Measurements from ENCODE around the gene CXCL8. TPM values are rescaled to one million over a fixed set of nuclear protein-coding genes. Genes with fewer than 3 reads are reported as not detected.

The CXCL8 gene
- total and polyA plus RNA-seq, 2 donors (not counting 3 experiments of a cell fraction or from before 2014, with no cell fraction given): 6.4 to 12.6 TPM

GRCh38 chr4:73777612-73778011 is 37.2 kb downstream of the CXCL8 start:
- ChIA-PET CTCF (interaction anchor here (0.8 to 1.1 kb wide), 2 partner anchors 22 to 84 kb away, joined by 3 read pairs; no protein-coding TSS in a partner anchor), POLR2A (no interaction called here)
- Histone ChIP-seq H3K4me3 (replicated peaks in 1 of 3; ENCODE audit: insufficient read depth in 1 of 3, low read depth in 1 of 3, low read length in 3 of 3) (no peak overlapping the region), H3K36me3 (ENCODE audit: control insufficient read depth in 2 of 2, extremely low read depth in 1 of 2, insufficient read depth in 2 of 2, low read length in 2 of 2) (no peaks in the 10 kb centered on the region), H3K9ac (replicated peaks; ENCODE audit: extremely low read depth, insufficient read depth, low read length) (no peak overlapping the region), H3K9me1 (replicated peaks; ENCODE audit: control insufficient read depth, extremely low read depth, insufficient read depth, low read length) (no peaks in the 10 kb centered on the region), H3K4me1 (ENCODE audit: control insufficient read depth, extremely low read depth, insufficient read depth, low read length) (peaks cover 33% of the 10 kb centered on the region), H2AFZ (ENCODE audit: low read depth, low read length) (no peak overlapping the region), H3K27ac (ENCODE audit: insufficient read depth, low read depth, low read length) (peak overlapping the region; percentile 2), H4K20me1 (replicated peaks; ENCODE audit: control insufficient read depth, extremely low read depth, insufficient read depth, low read length) (no peaks in the 10 kb centered on the region), H3K9me3 (replicated peaks; ENCODE audit: control insufficient read depth, insufficient read depth, low read length) (no peaks in the 10 kb centered on the region), H3K27me3 (ENCODE audit: control insufficient read depth in 2 of 2, insufficient read depth in 2 of 2, low read length in 2 of 2) (no peaks in the 10 kb centered on the region), H3K4me2 (ENCODE audit: insufficient read depth, low read length) (no peak overlapping the region), H3K79me2 (ENCODE audit: control insufficient read depth, insufficient read depth, low read length) (no peaks in the 10 kb centered on the region)
- TF ChIP-seq MYC (IDR thresholded peaks at IDR 0.05; ENCODE audit: low read depth, low read length): no peak
- TF ChIP-seq FOS (IDR thresholded peaks at IDR 0.05; ENCODE audit: borderline replicate concordance, insufficient read depth, low read length): no peak
- TF ChIP-seq EZH2 (IDR thresholded peaks at IDR 0.05; ENCODE audit: borderline replicate concordance, low read depth, low read length, severe bottlenecking): no peak
- TF ChIP-seq GATA2 (IDR thresholded peaks at IDR 0.05; ENCODE audit: insufficient read depth, insufficient read length, low read depth, low read length): no peak
- no peak for TF ChIP-seq MAX (IDR thresholded peaks at IDR 0.05; ENCODE audit: insufficient read depth, insufficient read length)
- no peak for TF ChIP-seq JUN (IDR thresholded peaks at IDR 0.05; ENCODE audit: borderline replicate concordance, insufficient read depth, insufficient read length, low read depth)
- no peak for TF ChIP-seq POLR2AphosphoS5 (IDR thresholded peaks at IDR 0.05; ENCODE audit: insufficient read depth, low read depth, low read length)
- TF ChIP-seq POLR2A (IDR thresholded peaks at IDR 0.05; ENCODE audit: low read depth, low read length): no peak
- TF ChIP-seq CTCF (IDR thresholded peaks at IDR 0.05; ENCODE audit: extremely low read depth in 1 of 2, insufficient read depth in 1 of 2, low read depth in 1 of 2, low read length in 2 of 2): no peak
- DNase-seq (ENCODE audit: low read depth, low spot score): peak; percentile 46
- intact Hi-C loops (cut with micrococcal nuclease): loop anchor here (2.0 to 5.0 kb wide), 4 partner anchors 39 to 330 kb away; no protein-coding TSS in a partner anchor
- dilution Hi-C loops (cut with MboI; ENCODE audit: extremely low pct_ligation_motif_present, low sequenced_read_pairs): no loop called here
- FAIRE-seq: peak; percentile 12
- BruUV-seq (replicated peaks): no TSS peak
